K562 (cell line): ENCODE measurements around the gene HSD17B12. TPM values are rescaled to one million over a fixed set of nuclear protein-coding genes. Genes with fewer than 3 reads are reported as not detected.
A peak's percentile ranks its signal among the peaks of the same experiment; 100 is the strongest.

Source experiments
- ATAC-seq: fragments of 200-7000 bp; cut with Tn5 transposase; 3 replicates; pipeline ENCODE4 v1.9.1; 2020; ENCODE audit warnings: moderate library complexity
- BruUV-seq: library from RNA; stranded (reverse); fragments of 400-500 nt; replicated peaks from 2 replicates; lab custom pipeline; 2021; lab: Mats Ljungman, UMichigan
- CTCF ChIA-PET: fragments of 300-600 bp; formaldehyde crosslinking; extraction: SDS; loops from one replicate; lab custom pipeline; 2021; ENCODE audit warnings: low intra/inter-chr PET ratio; lab: Yijun Ruan, JAX
- POLR2A ChIA-PET: fragments of 300-600, 350-650 bp; sonication (Branson Sonifier 250); formaldehyde crosslinking; extraction: SDS; loops from one replicate; lab custom pipeline; 2021; ENCODE audit warnings: antibody characterized with exemption, inconsistent platforms; lab: Yijun Ruan, JAX
- DNase-seq, 4 experiments: peaks; one replicate each; pipeline versions ENCODE4 v3.0.0 to v3.0.0-alpha.2; 2011 to 2018; ENCODE audit warnings: low spot score in 3 of 4, mixed read lengths in 3 of 4; ENCODE audit errors: extremely low read depth in 1 of 4
- FAIRE-seq: peaks from 2 replicates; lab custom pipeline; 2011; peaks lifted over from hg19 to GRCh38; lab: Jason Lieb, UNC
- H2AFZ ChIP-seq: 2 replicates; pipeline ENCODE4 v1.6.0; 2011; ENCODE audit warnings: low read depth, low read length, control low read depth, inconsistent platforms
- H3K27ac ChIP-seq: fragments of 200-600 bp; 3 replicates; pipeline ENCODE4 v1.8.0; 2011; ENCODE audit warnings: low read depth, mild to moderate bottlenecking, control low read depth, inconsistent platforms, low read length, moderate library complexity, mixed read lengths; ENCODE audit errors: extremely low read depth
- H3K27me3 ChIP-seq, 2 experiments: fragments of 300-600 bp in 1 of 2; 2 replicates in 1 of 2; 3 replicates in 1 of 2; pipeline versions ENCODE4 v1.6.0 to v1.8.0; 2011; ENCODE audit warnings: inconsistent platforms in 2 of 2, low read length in 2 of 2, mild to moderate bottlenecking in 1 of 2, mixed read lengths in 1 of 2, moderate library complexity in 1 of 2; ENCODE audit not compliant: control insufficient read depth in 2 of 2, insufficient read depth in 2 of 2
- H3K36me3 ChIP-seq: fragments of 300-600 bp; 3 replicates; pipeline ENCODE4 v1.8.0; 2011; ENCODE audit warnings: mild to moderate bottlenecking, low read length, inconsistent platforms; ENCODE audit not compliant: control insufficient read depth, insufficient read depth
- H3K4me1 ChIP-seq, 2 experiments: fragments of 200-600 bp in 1 of 2; replicated peaks in 1 of 2; 2 replicates in 1 of 2; 3 replicates in 1 of 2; pipeline versions ENCODE4 v1.5.1 to v1.8.0; 2011; ENCODE audit warnings: inconsistent platforms in 2 of 2, low read length in 2 of 2, mild to moderate bottlenecking in 1 of 2, mixed read lengths in 1 of 2, moderate library complexity in 1 of 2; ENCODE audit not compliant: control insufficient read depth in 2 of 2, insufficient read depth in 2 of 2
- H3K4me2 ChIP-seq: 2 replicates; pipeline ENCODE4 v1.6.1; 2011; ENCODE audit warnings: low read length, control low read depth, inconsistent platforms, mixed read lengths; ENCODE audit not compliant: insufficient read depth
- H3K4me3 ChIP-seq: fragments of 200-600 bp; sonication (generic), shearing (Covaris generic); 2 replicates; pipeline ENCODE4 v1.5.1; 2016; ENCODE audit warnings: control low read depth, inconsistent platforms
- H3K79me2 ChIP-seq: fragments of 200-600 bp; 3 replicates; pipeline ENCODE4 v1.8.0; 2011; ENCODE audit warnings: low read length, inconsistent platforms; ENCODE audit not compliant: control insufficient read depth, insufficient read depth
- H3K9ac ChIP-seq, 2 experiments: 2 replicates each; pipeline versions ENCODE4 v1.6.0 to v1.6.1; 2011; ENCODE audit warnings: low read depth in 2 of 2, low read length in 2 of 2, control low read depth in 1 of 2, inconsistent platforms in 1 of 2, mild to moderate bottlenecking in 1 of 2, mixed read lengths in 1 of 2; ENCODE audit not compliant: insufficient read depth in 1 of 2
- H3K9me1 ChIP-seq: one replicate; pipeline ENCODE4 v1.6.0; 2011; ENCODE audit warnings: inconsistent platforms, mild to moderate bottlenecking, low read length, moderate library complexity; ENCODE audit not compliant: control insufficient read depth, insufficient read depth
- H3K9me3 ChIP-seq: replicated peaks from 2 replicates; pipeline ENCODE4 v1.5.1; 2011; ENCODE audit warnings: low read depth, low read length, inconsistent platforms; ENCODE audit not compliant: control insufficient read depth, insufficient read depth
- H4K20me1 ChIP-seq: replicated peaks from 2 replicates; pipeline ENCODE4 v1.6.1; 2011; ENCODE audit warnings: low read length, inconsistent platforms, mixed read lengths; ENCODE audit not compliant: control insufficient read depth, insufficient read depth
- HOXB6 ChIP-seq: fragments of 250-450 bp; sonication (Bioruptor Pico); IDR thresholded peaks from 2 replicates; pipeline ENCODE4 v1.5.1; 2022; ENCODE audit warnings: mild to moderate bottlenecking, borderline replicate concordance
- HSF4 ChIP-seq: fragments of 250-450 bp; sonication (Bioruptor Pico); IDR thresholded peaks from 2 replicates; pipeline ENCODE4 v2.1.2; 2022; ENCODE audit warnings: mild to moderate bottlenecking, moderate library complexity, borderline replicate concordance
- MECOM ChIP-seq: fragments of 250-450 bp; sonication (Bioruptor Pico); IDR thresholded peaks from 2 replicates; pipeline ENCODE4 v1.8.0; 2022; ENCODE audit warnings: inconsistent platforms
- OTX1 ChIP-seq: fragments of 450-650 bp; formaldehyde crosslinking; IDR thresholded peaks from 2 replicates; pipeline ENCODE4 v1.4.0; 2022; ENCODE audit warnings: mild to moderate bottlenecking
- SNIP1 ChIP-seq: fragments of 450-650 bp; IDR thresholded peaks from 2 replicates; pipeline ENCODE4 v1.7.1; 2017; ENCODE audit warnings: low read depth, mild to moderate bottlenecking
- ZNF3 ChIP-seq: fragments of 250-450 bp; sonication (Bioruptor Pico); IDR thresholded peaks from 2 replicates; pipeline ENCODE4 v1.5.0; 2021; ENCODE audit warnings: mild to moderate bottlenecking, moderate library complexity
- WGBS: fragments of 100-300 bp; shearing (Covaris generic); methylation state at CpG from one replicate; pipeline ENCODE4 v1.1.6; 2016; ENCODE audit warnings: low coverage, mixed read lengths; ENCODE audit not compliant: insufficient coverage; ENCODE audit errors: missing lambda C conversion rate; 5-methylcytosine and 5-hydroxymethylcytosine counted together
- in situ Hi-C: fragments of 300-500 bp; cut with MboI; formaldehyde crosslinking; loops from 4 replicates; pipeline ENCODE4 v1.15.0; 2018; ENCODE audit warnings: inconsistent platforms, mixed read lengths
- intact Hi-C: fragments of 100-400 bp; cut with micrococcal nuclease; formaldehyde crosslinking; loops from 2 replicates; pipeline ENCODE4 v1.14.2; 2022
- polyA plus RNA-seq, 8 experiments: library from polyadenylated mRNA; depleted of rRNA in 4 of 8; stranded (reverse) in 5 of 8; unstranded in 3 of 8; fragments of >200 nt; fragmentation: Nextera tagmentation in 2 of 8; fragmentation: Illumina TruSeq in 1 of 8; extraction: Ambion mirVana in 2 of 8; extraction: Trizol in 1 of 8; gene quantifications; 2 replicates each; pipeline versions ENCODE4 v1.2.1 to v1.2.3, GENCODE V29; 2011 to 2014; ENCODE audit warnings: inconsistent platforms in 1 of 8, missing spikeins in 1 of 8
- total RNA-seq, 7 experiments: library from RNA; depleted of rRNA in 6 of 7; stranded (reverse); fragments of >200 nt in 6 of 7; fragmentation: Illumina TruSeq in 2 of 7; extraction: Trizol in 2 of 7; gene quantifications; 2 replicates each; pipeline versions ENCODE4 v1.2.1 to v1.2.3, GENCODE V29; 2011 to 2021; ENCODE audit warnings: low replicate concordance in 1 of 7
- TF ChIP-seq, protein P1 (sequence below): IDR thresholded peaks from 2 replicates; pipeline ENCODE4 v1.6.1; 2011; ENCODE audit warnings: borderline replicate concordance, low read depth, mild to moderate bottlenecking, moderate library complexity, low read length; ENCODE audit not compliant: insufficient read depth, poor library complexity, severe bottlenecking
- TF ChIP-seq, protein P2 (sequence below): sonication (generic); formaldehyde crosslinking; IDR thresholded peaks from 2 replicates; pipeline ENCODE4 v1.9.0; 2022; ENCODE audit warnings: mild to moderate bottlenecking, missing genetic modification reagents
- TF ChIP-seq, protein P3 (sequence below), 2 experiments: IDR thresholded peaks; 2 replicates each; pipeline ENCODE4 v1.6.1; 2011; ENCODE audit warnings: borderline replicate concordance in 1 of 2, control low read depth in 1 of 2, low read depth in 1 of 2, low read length in 1 of 2, mild to moderate bottlenecking in 1 of 2, mixed read lengths in 1 of 2, moderate library complexity in 1 of 2; ENCODE audit not compliant: insufficient read depth in 1 of 2, insufficient read length in 1 of 2, poor library complexity in 1 of 2, severe bottlenecking in 1 of 2; ENCODE audit errors: extremely low read depth in 1 of 2

HSD17B12 gene
- total and polyA plus RNA-seq, 9 of the 15 experiments (the other 6 are each of a cell fraction or from before 2014, with no cell fraction given) = 9.1 to 34.5 (median 23.3) TPM

- Histone ChIP-seq H3K4me3 (no peak overlapping the region), H3K9me3 (no peaks in the 10 kb centered on the region), H3K79me2 (no peaks in the 10 kb centered on the region; the same call in 2 of the 3 replicates), H2AFZ (no peak overlapping the region), H3K27ac (no peak overlapping the region), H3K4me1 (no peaks in the 10 kb centered on the region), H4K20me1 (no peaks in the 10 kb centered on the region), H3K9me1 (no peaks in the 10 kb centered on the region), H3K27me3 (no peaks in the 10 kb centered on the region), H3K36me3 (no peaks in the 10 kb centered on the region), H3K4me2 (no peak overlapping the region), H3K9ac (no peak overlapping the region)
- DNase-seq (no peak), ATAC-seq (no peak), FAIRE-seq (no peak)
- in situ Hi-C loops = no loop called here
- 36% methylated on average over 1 of the region's 1 CpG for WGBS
- ChIA-PET CTCF (interaction anchor here (1.9 to 2.1 kb wide), 2 partner anchors 124 to 133 kb away, joined by 5 to 6 read pairs; no protein-coding TSS in a partner anchor), POLR2A (no interaction called here)
- BruUV-seq = no TSS peak
- TF ChIP-seq, protein P1, sequence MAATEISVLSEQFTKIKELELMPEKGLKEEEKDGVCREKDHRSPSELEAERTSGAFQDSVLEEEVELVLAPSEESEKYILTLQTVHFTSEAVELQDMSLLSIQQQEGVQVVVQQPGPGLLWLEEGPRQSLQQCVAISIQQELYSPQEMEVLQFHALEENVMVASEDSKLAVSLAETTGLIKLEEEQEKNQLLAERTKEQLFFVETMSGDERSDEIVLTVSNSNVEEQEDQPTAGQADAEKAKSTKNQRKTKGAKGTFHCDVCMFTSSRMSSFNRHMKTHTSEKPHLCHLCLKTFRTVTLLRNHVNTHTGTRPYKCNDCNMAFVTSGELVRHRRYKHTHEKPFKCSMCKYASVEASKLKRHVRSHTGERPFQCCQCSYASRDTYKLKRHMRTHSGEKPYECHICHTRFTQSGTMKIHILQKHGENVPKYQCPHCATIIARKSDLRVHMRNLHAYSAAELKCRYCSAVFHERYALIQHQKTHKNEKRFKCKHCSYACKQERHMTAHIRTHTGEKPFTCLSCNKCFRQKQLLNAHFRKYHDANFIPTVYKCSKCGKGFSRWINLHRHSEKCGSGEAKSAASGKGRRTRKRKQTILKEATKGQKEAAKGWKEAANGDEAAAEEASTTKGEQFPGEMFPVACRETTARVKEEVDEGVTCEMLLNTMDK = no peak
- TF ChIP-seq ZNF3 (CRISPR knock-in tag) (no peak), OTX1 (CRISPR knock-in tag) (no peak), HSF4 (CRISPR knock-in tag) (no peak), SNIP1 (no peak), MECOM (no peak), HOXB6 (CRISPR knock-in tag) (no peak)
- TF ChIP-seq, protein P2, sequence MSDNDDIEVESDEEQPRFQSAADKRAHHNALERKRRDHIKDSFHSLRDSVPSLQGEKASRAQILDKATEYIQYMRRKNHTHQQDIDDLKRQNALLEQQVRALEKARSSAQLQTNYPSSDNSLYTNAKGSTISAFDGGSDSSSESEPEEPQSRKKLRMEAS (CRISPR knock-in tag) = peak; percentile 38; the same call in 1 of the 2 replicates
- TF ChIP-seq, protein P3, sequence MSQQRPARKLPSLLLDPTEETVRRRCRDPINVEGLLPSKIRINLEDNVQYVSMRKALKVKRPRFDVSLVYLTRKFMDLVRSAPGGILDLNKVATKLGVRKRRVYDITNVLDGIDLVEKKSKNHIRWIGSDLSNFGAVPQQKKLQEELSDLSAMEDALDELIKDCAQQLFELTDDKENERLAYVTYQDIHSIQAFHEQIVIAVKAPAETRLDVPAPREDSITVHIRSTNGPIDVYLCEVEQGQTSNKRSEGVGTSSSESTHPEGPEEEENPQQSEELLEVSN (IDR thresholded peaks at IDR 0.05; ENCODE audit: borderline replicate concordance in 1 of 2, extremely low read depth in 1 of 2, insufficient read depth in 1 of 2, insufficient read length in 1 of 2, low read depth in 1 of 2, low read length in 1 of 2, poor library complexity in 1 of 2, severe bottlenecking in 1 of 2) = peak in 1 of 2 experiments; percentile 53
- intact Hi-C loops = loop anchor here (2.0 to 5.0 kb wide), 2 partner anchors 61 to 122 kb away; no protein-coding TSS in a partner anchor
Measured at GRCh38 chr11:43709689-43710088, 29.2 kb downstream of the HSD17B12 start.
